AG09309 (cell line): ENCODE results near the gene MTMR12.
"Not testable (repeated sequence)": the region's sequence is repeated elsewhere in the genome, so short reads cannot be mapped to it uniquely, and the experiment has no call there.

Experiments used
- DNase-seq: peaks from one replicate; pipeline ENCODE4 v3.0.0-alpha.2; 2010; ENCODE audit warnings: low read depth
- H3K4me3 ChIP-seq: 2 replicates; pipeline ENCODE4 v1.5.1; 2011; ENCODE audit warnings: mild to moderate bottlenecking, low read depth, low read length, moderate library complexity; ENCODE audit not compliant: control insufficient read depth
- CTCF ChIP-seq: IDR thresholded peaks from 2 replicates; pipeline ENCODE4 v1.5.1; 2011; ENCODE audit warnings: mild to moderate bottlenecking, low read depth, low read length, inconsistent platforms; ENCODE audit not compliant: insufficient read depth, control insufficient read depth; ENCODE audit errors: missing control alignments

The MTMR12 gene

GRCh38 chr5:32285510-32286138 is 27.1 kb downstream of the MTMR12 start:
- no peak overlapping the region for H3K4me3 ChIP-seq
- no peak for DNase-seq
- TF ChIP-seq CTCF = no peak

- no peak for TF ChIP-seq CTCF
- no peak for DNase-seq
These were observed 29.0 kb downstream of the MTMR12 start for GRCh38 chr5:32283539-32284377.

GRCh38 chr5:32283061-32283460 is 29.7 kb downstream of the MTMR12 start:
- no peak overlapping the region for H3K4me3 ChIP-seq
- no peak for DNase-seq
- TF ChIP-seq CTCF = no peak

More at GRCh38 chr5:32283539-32284377, 29.0 kb downstream of the MTMR12 start:
- H3K4me3 ChIP-seq = no peak overlapping the region

- no peak overlapping the region for H3K4me3 ChIP-seq
- no peak for TF ChIP-seq CTCF
- no peak for DNase-seq
These were observed 30.1 kb downstream of the MTMR12 start for GRCh38 chr5:32282633-32283032.

- DNase-seq, H3K4me3 ChIP-seq: not testable (repeated sequence)
These were observed 31.2 kb downstream of the MTMR12 start for GRCh38 chr5:32281378-32282133.

- no peak for DNase-seq
These were observed 32.1 kb downstream of the MTMR12 start for GRCh38 chr5:32280656-32281081.

More at GRCh38 chr5:32280656-32281081, 32.1 kb downstream of the MTMR12 start:
- TF ChIP-seq CTCF = no peak
- H3K4me3 ChIP-seq = no peak overlapping the region
